ENCODE data around the gene REG1B. TPM values are rescaled to one million over a fixed set of nuclear protein-coding genes. Genes with fewer than 3 reads are reported as not detected.

The REG1B gene
- polyA plus RNA-seq, 1 of the 3 experiments (the other 2 are of a cell fraction): not detected

GRCh38 chr2:79041032-79041448, 46.8 kb downstream of the REG1B start:
- Histone ChIP-seq H3K9me2 (no peaks in the 10 kb centered on the region), H3K4me1 (ENCODE audit: control insufficient read depth in 1 of 2, insufficient read depth in 2 of 2, low read depth in 1 of 2, low read length in 1 of 2) (peaks cover 0 to 3% of the 10 kb centered on the region in 2 experiments; a peak in 1 of 4 replicates), H3K4me3 (ENCODE audit: low read depth in 2 of 2, low read length in 1 of 2) (no peak overlapping the region), H4K20me1 (ENCODE audit: insufficient read depth) (no peaks in the 10 kb centered on the region), H3K4me2 (no peak overlapping the region), H3K27ac (ENCODE audit: low read depth in 2 of 2, low read length in 1 of 2) (no peak overlapping the region), H3K79me2 (ENCODE audit: insufficient read depth) (no peaks in the 10 kb centered on the region), H2AFZ (ENCODE audit: low read depth) (no peak overlapping the region), H3K9ac (no peak overlapping the region), H3K9me3 (no peaks in the 10 kb centered on the region), H3F3A (replicated peaks; ENCODE audit: insufficient read depth) (no peaks in the 10 kb centered on the region), H3K36me3 (replicated peaks in 1 of 2; ENCODE audit: control insufficient read depth in 1 of 2, insufficient read depth in 2 of 2, low read length in 1 of 2) (no peaks in the 10 kb centered on the region), H3K27me3 (ENCODE audit: insufficient read depth) (no peaks in the 10 kb centered on the region)
- CTCF ChIA-PET: interaction anchor here (0.6 to 4.3 kb wide), 32 partner anchors 8 to 875 kb away, joined by 3 to 35 read pairs (median 4); partner anchors contain the start of genes REG1A and REG3G
- POLR2A ChIA-PET: no interaction called here
- peak; percentile 19 for DNase-seq
- TF ChIP-seq RAD21 (IDR thresholded peaks at IDR 0.05; ENCODE audit: low read length): peak; percentile 73
- TF ChIP-seq MXI1 (IDR thresholded peaks at IDR 0.05; ENCODE audit: low read depth, low read length): no peak
- no peak for TF ChIP-seq EZH2phosphoT487 (IDR thresholded peaks at IDR 0.05; ENCODE audit: borderline replicate concordance, low read depth)
- peak; percentile 21 for TF ChIP-seq SMC3 (IDR thresholded peaks at IDR 0.05; ENCODE audit: low read depth, low read length)
- 17% methylated on average over 1 of the region's 1 CpG for WGBS (ENCODE audit: low lambda C conversion rate)

GRCh38 chr2:79039944-79040343, 47.8 kb downstream of the REG1B start:
- CTCF ChIA-PET: interaction anchor here (0.7 to 4.3 kb wide), 20 partner anchors 10 to 848 kb away, joined by 3 to 35 read pairs (median 6); partner anchors contain the start of gene REG3G
- 0 out of 2 replicates have a peak, but pooled peaks have one; percentile 6 for TF ChIP-seq RAD21 (IDR thresholded peaks at IDR 0.05; ENCODE audit: low read length)
- no peak for TF ChIP-seq MEF2A (IDR thresholded peaks at IDR 0.05; ENCODE audit: borderline replicate concordance, low read depth)

More at GRCh38 chr2:79039944-79040343, 47.8 kb downstream of the REG1B start:
- Histone ChIP-seq H3K4me3 (ENCODE audit: low read depth in 2 of 2, low read length in 1 of 2) (no peak overlapping the region), H3K4me1 (ENCODE audit: control insufficient read depth in 1 of 2, insufficient read depth in 2 of 2, low read depth in 1 of 2, low read length in 1 of 2) (peaks cover 0 to 3% of the 10 kb centered on the region in 2 experiments; a peak in 1 of 4 replicates), H3K36me3 (replicated peaks in 1 of 2; ENCODE audit: control insufficient read depth in 1 of 2, insufficient read depth in 2 of 2, low read length in 1 of 2) (no peaks in the 10 kb centered on the region), H3K9me2 (no peaks in the 10 kb centered on the region), H3K9me3 (no peaks in the 10 kb centered on the region), H3K9ac (no peak overlapping the region), H3F3A (replicated peaks; ENCODE audit: insufficient read depth) (no peaks in the 10 kb centered on the region), H3K27ac (ENCODE audit: low read depth in 2 of 2, low read length in 1 of 2) (no peak overlapping the region), H3K27me3 (ENCODE audit: insufficient read depth) (no peaks in the 10 kb centered on the region), H4K20me1 (ENCODE audit: insufficient read depth) (no peaks in the 10 kb centered on the region), H2AFZ (ENCODE audit: low read depth) (no peak overlapping the region), H3K79me2 (ENCODE audit: insufficient read depth) (no peaks in the 10 kb centered on the region), H3K4me2 (no peak overlapping the region)
- 13% methylated on average over 3 of the region's 3 CpGs for WGBS (ENCODE audit: low lambda C conversion rate)
- POLR2A ChIA-PET: no interaction called here
- DNase-seq: no peak

Other genes with a start within 250 kb of the REG1B start
- not detected in 2 replicates for gene REG3G, start 62.3 kb downstream of the REG1B start, polyA plus RNA-seq (2012; rRNA removed)
- not detected in 2 replicates for gene REG1A, start 32.5 kb upstream of the REG1B start, polyA plus RNA-seq (2012; rRNA removed)
- gene REG3A, start 71.8 kb upstream of the REG1B start, polyA plus RNA-seq (2012; rRNA removed): not detected in 2 replicates

Measured in SK-N-SH (cell line).